NK-92 treated with Interleukin-12 subunit alpha and Interleukin-12 subunit beta, amount 100 ng/mL, for 24 hours (cell line): Measurements from ENCODE around the gene DCLRE1B.
"Not testable (repeated sequence)": the region's sequence is repeated elsewhere in the genome, so short reads cannot be mapped to it uniquely, and the experiment has no call there.

ENCODE experiments used
- DNase-seq: peaks from one replicate; lab custom pipeline; 2025; lab: John Stamatoyannopoulos, UW

The DCLRE1B gene

DNA sequence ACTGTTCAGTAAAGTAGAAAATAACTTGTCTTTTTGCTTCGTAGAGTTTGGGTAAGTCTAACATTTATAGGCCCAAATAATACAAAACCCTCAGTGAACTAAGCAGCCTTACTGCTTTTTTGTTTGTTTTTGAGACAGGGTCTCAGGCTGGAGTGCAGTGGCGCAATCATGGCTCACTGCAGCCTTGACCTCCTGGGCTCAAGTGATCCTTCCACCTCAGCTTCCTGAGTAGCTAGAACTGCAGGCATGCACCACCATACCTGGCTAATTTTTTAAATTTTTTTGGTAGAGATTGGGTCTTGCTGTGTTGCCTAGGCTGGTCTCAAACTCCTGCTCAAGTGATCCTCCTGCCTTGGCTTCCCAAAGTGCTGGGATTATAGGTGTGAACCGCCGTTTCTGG is 43.0 kb downstream of the DCLRE1B start:
- DNase-seq = not testable (repeated sequence)

GRCh38 chr1:113949007-113949406 is 43.9 kb downstream of the DCLRE1B start:
- DNase-seq = no peak

GRCh38 chr1:113950908-113951307 is 45.8 kb downstream of the DCLRE1B start:
- DNase-seq = no peak

DNA sequence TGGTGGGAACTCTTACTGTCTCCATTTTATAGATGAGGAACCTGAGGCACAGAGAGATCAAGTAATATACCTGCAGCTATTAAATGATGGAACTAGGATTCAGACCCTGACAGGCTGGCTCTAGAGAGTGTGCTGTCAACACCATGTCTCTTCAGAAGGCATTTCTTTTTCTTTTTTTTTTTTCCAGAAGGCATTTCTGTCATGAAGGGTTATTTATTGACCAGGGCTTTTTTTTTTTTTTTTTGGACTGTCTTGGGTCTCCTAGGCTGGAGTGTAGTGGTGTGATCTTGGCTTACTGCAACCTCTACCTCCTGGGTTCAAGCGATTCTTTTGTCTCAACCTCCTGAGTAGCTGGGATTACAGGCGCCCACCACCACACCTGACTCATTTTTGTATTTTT is 46.6 kb downstream of the DCLRE1B start:
- no peak for DNase-seq

DNA sequence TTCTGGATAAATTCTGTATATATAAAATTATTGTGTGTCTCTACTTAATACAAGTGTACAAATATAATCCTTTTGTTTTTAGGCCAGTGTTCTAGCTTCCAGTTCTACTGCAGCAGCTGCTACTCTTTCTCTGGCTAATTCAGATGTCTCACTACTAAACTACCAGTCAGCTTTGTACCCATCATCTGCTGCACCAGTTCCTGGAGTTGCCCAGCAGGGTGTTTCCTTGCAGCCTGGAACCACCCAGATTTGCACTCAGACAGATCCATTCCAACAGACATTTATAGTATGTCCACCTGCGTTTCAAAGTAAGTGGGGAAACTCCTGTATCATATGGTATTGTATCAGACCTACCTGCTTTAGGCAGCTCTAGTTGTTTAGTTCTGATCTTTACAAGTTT is 52.9 kb downstream of the DCLRE1B start:
- no peak for DNase-seq

- no peak for DNase-seq
These were observed 53.6 kb downstream of the DCLRE1B start for GRCh38 chr1:113958691-113959090.

DNA sequence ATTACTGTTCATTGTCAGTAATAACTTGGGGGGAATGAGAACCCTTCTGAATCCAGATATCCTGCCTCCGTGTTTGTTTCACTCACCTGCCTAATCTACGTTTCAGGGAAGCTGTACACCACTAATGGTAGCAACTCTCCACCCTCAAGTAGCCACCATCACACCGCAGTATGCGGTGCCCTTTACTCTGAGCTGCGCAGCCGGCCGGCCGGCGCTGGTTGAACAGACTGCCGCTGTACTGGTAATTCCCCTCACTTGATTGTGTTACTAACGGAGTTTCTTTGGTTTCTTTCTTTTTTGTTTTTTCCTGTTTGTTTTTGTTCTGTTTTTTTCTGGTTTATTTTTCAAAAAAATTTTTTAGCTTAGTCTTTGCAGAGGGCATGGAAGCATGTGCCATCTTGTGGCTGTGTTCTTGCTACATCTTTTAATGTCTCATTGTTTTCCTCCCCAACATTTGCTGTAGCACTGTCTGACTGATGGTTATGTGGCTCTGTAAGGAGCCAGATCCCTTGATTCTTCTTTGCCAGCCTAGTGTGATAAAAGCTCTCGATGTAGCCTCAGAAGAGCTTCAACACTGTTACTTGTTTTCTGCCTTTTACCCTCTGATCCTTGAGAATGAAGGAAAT is 58.3 kb downstream of the DCLRE1B start:
- DNase-seq = no peak
